GM19397 (cell line): Measurements from ENCODE around the gene CENPP.

Source experiments
- ATAC-seq: cut with Tn5 transposase; IDR thresholded peaks from one replicate; pipeline ENCODE4 v1.9.1; 2021; ENCODE audit warnings: mild to moderate bottlenecking, moderate library complexity; ENCODE audit not compliant: unreplicated experiment

Gene CENPP

DNA sequence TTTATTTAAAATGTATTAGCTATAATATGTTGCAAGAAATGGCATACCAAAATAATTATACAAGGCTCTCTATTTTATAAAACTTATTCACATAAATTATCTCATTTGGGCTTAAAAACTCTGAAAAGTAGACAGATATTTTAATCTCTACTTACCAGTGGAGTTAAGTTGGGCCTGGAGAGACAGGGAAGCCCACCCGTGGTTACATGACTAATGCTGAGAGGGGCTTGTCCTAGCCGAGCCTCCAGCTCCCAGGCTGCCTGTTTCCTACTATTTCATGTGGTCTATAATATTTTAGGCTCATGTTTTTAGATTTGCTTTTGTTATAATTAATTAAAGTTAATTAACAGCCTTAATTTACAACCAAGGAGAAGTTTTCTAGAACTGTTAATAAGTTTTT lies 177.4 kb downstream of the CENPP start:
- ATAC-seq = no peak

DNA sequence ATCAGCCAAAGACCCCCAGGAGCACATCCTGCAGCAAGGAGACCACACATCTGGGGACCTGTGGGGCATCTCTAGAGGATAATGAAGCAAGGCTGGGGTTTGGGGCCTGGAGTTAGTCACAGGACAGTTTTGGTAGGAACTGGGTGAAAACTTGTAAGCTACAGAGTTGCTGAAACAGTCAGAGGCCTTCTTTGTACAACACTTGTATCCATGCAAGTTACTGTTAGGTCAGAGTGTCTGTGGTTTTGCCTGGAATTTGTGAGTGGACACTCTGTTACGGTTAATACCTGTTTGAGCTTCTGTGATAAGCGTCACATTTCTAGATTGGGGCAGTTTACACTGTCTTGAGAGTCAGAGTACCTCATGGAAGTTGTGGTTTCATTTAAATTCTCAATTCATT lies 179.1 kb downstream of the CENPP start:
- ATAC-seq = no peak

DNA sequence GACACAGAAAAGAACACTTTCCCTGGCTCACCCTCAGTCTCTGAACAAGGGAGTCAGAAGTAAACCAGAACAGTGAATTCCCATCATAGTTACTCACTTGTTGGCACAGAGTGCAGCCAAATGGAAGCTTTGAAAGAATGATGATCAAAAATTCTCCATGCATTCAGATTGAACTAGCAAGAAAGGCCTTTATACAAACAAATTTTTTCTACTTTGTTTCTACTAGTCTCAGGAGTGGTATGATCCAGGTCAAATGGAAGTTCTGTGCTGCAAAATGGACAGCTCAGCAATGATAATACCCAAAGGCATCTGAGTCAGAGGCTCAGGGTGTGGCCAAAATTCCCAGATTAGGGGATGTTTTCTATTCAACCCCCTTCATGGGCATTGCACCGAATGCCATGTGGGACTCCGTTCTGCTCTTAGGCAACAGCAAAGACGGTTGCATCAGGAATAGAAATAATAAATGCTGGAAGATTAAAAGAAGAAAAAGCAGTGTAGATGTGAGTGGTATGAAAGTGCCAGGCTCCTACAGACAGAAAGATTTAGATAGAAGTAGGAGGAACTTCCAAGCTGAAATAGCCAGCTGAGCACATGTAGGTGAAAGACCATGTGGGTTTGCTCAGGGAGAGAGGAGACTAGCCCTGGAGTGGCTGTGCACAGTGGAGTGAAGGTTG lies 180.6 kb downstream of the CENPP start:
- ATAC-seq = no peak

DNA sequence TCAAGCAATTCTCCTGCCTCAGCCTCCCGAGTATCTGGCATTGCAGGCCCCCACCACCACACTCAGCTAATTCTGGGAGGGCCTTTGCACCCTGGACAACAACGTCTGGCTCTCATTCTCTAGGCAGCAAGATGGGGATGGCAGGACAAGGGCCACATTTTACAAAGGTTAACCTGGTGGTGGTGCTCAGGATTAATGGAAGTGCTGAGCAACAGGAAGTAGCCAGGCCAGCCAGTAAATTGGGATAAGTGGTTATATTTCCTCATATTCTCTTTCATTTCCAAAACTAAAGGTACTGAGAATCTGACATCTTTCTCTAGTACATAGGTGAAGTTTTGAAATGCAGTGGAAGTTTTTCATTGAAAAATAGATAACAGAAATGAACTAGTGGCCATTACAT lies 181.3 kb downstream of the CENPP start:
- no peak for ATAC-seq

DNA sequence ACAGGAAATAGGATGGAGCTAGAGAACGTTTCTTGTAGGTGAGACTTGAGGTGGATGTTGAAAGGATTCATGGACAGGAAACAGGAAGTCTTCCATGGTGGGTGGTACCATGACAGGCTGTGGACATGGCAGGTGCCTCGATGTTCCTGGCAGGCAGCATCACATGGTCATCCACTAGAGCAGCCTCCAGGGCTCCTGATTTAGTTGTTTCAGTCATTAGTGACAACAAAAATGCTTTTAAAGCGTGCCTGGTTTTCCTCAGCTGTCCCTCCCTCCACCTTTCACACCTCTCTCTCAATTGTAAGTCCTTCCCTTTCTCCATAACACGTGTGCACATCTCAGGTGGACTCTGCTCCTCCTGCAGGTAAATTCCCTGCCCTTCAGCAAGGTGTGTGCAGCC lies 181.7 kb downstream of the CENPP start:
- ATAC-seq = no peak

DNA sequence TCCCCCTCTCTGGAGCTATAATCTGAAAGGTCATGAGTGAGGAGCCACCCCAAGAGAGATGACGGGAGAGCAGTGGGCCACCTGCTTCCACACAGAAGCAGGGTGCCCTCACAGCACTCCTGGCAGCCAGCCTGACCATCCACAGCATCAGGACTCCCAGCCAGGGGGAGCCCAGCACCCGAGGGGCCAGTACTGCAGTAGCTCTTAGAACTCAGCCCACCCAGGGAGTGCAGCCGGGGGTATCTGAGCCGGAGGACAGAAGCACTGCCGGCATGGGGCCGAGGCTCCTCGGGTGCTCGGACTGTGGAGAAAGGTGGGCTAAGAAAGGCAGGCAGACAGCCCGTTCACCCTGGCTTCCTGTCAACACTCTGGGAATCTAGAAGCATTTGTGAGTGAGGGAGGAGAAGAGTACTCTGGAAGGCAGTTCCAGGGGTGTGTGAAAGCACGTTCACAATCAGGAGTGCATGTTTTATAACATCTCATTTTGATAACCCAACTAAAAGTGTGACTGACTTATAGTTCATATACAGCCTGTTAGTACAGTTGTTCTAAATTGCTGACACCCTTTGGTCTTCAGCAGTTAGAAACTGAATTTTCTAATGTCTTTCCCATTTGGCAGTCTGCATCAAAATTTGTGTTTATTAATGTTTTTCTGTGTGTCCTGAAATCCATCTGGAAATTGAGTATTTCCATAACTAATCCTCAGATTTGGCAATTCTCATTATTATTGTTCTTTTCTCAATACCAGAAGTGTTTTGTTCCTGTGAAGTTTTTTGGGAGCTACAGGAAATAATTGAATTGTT lies 182.5 kb downstream of the CENPP start:
- no peak for ATAC-seq

DNA sequence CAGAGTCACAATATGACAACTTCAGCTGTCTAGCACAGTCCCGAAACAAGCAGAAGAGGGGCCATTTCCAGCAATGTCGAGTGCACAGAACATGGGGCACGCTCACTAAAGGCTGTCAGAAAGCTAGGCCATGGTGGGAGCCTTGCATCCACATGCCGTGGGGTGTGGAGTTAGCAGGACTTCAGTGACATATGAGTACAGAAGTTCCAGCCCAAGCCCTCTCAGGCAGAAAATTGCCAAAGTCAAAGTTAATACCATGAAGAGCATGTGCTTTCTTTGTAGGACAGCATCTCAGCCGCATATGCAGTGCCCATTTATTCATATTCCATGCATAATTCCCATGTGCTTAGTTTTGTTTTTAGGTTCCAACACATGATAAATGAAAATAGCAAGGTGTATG lies 183.3 kb downstream of the CENPP start:
- ATAC-seq = no peak

DNA sequence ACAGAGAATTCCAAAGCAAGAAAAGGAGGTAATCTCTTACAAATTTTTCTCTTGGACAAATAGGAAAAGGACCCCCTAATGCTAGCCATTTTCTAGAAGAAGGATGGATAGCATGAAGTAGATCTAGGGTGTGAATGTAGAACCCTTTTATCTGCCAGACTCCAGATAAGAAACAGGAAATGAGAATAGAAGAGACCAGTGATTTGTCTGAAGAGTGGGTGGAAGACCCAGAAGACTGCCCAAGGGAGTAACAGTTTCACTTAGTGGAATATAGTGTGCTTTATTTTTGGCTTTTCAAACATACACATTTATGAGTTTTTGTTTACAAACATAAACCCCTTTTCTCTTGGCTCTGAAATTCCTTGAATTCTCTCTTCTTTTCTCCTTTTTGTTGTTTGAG lies 185.0 kb downstream of the CENPP start:
- ATAC-seq = no peak

DNA sequence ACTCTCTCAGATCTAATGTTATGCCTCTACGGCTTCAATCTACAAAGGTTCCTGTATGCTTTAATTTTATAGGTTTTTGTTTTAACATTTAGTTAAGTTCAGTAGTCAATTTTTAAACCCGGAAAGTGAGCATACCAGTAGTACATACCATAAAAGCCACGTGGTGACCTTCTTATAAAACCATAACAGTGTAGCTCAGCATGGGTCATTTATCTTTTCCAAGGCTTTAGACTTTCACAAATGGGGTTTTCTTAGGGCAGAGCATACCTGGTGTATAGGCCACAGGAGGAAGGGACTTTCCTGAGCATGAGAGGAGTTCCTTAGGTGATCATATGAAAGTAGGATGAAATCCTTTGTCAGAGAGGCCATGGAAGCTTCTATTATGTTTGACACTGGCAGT lies 186.9 kb downstream of the CENPP start:
- no peak for ATAC-seq

DNA sequence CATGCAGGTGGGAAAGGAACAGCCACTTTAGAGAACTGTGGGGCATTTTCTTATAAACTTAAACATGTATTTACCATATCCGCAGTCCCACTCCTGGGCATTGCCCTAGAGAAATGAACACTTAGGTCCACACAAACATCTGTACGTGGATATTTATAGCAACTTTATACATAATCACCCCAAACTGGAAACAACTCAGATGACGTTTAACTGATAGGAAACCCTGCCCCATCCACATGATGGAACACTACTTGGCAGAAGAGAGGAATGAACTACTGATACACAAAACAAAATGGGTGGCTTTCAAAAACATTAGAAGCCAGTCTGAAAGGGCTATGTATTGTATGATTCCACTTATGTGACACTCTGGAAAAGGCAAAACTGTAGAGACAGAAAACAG lies 187.6 kb downstream of the CENPP start:
- ATAC-seq = no peak

DNA sequence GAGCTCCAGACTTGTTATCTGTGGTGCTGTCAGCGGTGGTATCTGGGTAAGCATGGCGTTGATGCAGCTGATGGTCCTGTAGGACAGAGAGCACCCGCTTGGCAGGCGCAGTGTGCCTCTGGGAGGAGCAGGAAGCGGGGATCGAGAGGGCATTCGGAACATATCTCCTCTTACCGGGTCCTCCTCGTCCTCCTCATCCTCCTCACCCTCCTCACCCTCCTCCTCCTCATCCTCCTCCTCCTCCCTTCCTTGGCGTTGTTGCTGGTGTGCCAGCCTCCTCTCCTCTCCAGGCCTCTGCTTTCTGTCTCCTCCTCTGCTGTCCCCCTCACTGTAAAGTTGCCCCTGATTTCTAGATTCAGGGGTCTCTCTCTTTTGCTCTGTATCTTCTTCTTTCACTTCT lies 188.9 kb downstream of the CENPP start:
- ATAC-seq = no peak

DNA sequence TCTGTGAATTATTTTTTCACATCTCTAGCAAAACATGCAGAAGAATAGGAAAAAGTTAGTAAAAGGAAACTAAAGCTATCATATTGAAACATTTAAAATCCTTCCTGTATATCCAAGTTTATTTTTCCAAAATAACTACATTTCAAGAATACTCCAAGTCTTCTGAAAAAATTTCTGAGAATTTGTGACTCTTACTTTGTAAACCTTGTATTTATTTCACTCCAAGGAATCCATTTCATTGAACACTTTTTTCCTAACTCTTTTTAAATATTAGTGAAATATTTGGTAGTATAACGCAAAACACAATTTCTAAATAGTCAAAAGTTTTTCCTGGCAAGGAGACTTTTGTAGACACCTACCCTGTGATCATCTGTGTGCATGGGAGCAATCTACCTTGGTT lies 190.8 kb downstream of the CENPP start:
- no peak for ATAC-seq

DNA sequence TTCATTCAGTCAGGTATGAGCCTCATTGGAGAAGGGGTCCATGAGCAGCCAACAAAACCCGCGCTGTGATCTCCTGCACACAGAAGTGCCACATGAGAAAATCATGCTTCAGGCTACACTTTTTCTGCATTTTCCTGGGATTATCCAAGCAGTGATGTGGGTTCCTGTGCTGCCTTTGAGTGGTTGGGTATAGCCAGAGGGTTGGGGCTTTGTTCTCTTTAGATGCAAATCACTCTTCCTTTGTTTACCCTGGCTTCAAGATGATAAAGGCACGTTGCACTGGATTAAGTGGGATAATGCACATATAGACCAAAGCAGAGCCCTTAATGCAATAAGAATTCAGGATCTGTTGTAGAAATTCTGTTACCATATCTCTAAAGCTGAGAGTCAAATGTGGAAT lies 191.3 kb downstream of the CENPP start:
- no peak for ATAC-seq

DNA sequence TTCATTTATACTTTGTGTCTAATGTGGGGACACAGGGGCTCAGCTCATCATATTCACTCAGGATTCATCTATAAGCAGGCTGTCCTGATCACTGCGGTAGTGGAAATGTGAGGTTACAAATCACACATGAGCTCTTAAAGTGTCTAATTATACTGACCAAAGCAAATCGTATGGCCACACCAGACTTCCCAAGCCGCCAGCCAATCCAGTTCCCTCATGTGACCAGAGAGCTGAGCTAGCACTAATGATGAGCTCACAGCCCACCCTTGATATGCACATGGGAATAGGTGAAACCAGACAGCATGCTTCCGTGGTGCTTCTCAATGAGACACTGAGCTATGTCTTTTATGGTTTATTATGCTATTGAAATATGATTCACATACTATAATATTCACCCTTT lies 192.4 kb downstream of the CENPP start:
- no peak for ATAC-seq

DNA sequence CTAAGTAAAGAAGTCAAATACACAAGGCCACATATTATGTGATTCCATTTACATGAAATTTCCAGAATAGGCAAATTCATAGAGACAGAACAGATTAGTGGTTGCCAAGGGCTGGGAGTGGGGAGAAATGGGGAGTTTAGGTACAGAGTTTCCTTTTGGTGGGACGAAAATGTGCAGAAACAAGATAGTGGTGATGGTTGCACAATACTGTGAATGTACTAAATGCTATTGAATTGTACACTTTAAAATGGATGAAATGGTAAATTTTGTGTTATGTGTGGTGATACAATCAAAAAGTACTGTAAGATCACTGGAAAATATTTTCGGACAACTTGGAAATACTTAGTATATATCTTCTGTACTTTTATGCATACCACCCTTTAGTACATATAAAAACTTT lies 195.1 kb downstream of the CENPP start:
- ATAC-seq = no peak

DNA sequence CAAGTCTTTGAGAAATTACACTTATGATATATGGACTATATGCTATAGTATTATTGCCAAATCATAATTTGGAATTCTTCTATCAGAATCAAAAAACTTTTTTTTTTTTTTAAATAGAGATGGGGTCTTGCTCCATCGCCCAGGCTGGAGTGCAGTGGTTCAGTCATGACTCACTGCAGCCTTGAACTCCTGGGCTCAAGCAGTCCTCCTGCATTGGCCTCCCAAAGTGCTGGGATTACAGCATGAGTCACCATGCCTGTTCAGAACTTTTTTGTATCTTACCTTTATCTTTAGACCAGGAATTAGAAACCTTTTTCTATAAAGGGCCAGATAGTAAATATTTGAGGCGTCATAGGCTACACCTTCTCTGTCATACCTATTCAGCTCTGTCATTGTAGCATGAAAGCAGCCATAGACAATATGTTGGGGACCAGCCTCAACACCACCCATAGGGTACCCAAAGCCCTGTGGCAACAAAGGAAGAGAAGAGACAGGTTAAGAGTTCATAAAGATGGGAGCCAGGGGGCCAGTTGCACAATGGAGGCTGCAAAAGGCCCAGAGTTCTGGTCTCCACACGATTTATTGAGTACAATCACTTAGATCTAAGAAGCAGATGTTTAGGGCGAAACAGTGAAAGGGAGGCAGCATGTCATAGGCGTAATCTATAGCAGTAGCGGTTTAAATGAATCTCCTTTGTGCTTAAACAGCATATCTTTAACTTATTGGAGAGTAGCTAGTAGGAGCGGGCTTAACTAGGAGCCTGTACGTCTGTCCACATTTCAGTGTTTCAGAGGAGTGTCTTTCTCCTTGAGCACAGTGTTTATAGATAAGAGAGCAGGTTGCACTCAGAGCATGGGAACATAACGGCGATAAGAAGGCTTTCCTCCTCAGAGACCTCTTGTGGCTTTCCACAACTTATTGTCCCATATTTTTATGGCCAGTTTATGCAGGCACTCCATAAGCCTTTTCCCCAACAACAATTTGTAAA lies 197.5 kb downstream of the CENPP start:
- ATAC-seq = no peak

DNA sequence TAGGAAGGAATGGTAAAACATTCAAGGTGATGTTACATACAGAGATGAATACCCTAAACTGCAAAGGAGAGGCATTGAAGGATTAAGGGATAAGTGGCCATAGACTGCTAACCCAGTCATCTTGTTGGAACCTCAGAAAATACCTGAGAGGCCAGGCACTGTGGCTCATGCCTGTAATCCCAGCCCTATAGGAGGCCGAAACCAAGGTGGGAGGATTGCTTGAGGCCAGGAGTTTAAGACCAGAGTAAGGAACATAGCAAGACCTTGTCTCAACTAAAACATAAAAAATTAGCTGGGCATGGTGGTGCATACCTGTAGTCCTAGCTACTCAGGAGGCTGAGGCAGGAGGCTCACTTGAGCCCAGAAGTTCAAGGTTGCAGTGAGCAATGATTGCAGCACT lies 199.1 kb downstream of the CENPP start:
- ATAC-seq = no peak

DNA sequence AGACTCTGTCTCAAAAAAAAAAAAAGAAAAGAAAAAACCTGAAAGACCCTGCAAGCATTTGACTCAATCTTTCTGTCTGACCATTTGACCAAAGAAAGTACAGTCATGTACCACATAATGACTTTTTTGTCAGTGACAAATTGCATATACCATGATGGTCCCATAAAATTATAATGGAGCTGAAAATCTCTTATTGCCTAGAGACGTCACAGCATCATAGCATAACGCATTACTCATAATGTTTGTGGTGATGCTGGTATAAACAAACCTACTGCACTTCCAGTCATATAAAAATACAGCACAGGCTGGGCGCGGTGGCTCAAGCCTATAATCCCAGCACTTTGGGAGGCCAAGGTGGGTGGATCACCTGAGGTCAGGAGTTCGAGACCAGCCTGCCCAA lies 199.6 kb downstream of the CENPP start:
- no peak for ATAC-seq

DNA sequence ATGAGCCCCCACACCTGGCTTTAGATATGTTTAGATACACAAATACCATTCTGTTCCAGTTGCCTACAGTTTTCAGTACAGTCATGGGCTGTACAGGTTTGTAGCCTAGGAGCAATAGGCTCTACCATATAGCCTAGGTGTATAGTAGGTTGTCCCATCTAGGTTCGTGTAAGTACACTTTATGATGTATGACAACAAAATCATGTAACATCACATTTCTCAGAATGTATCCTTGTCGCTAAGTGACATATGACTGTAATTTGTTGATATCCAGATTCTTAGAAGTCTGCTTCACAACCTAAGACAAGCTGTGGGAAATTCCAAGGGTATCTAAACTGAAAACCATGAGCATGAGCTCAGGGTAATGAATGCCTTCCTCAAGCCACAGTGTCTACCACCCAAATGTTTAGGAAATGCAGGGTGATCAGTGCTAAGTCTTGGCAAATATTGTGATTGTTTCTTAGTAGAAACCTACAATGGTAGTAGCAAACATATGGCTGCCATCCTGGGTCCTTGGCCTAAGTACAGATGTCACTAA lies 201.6 kb downstream of the CENPP start:
- ATAC-seq = no peak

DNA sequence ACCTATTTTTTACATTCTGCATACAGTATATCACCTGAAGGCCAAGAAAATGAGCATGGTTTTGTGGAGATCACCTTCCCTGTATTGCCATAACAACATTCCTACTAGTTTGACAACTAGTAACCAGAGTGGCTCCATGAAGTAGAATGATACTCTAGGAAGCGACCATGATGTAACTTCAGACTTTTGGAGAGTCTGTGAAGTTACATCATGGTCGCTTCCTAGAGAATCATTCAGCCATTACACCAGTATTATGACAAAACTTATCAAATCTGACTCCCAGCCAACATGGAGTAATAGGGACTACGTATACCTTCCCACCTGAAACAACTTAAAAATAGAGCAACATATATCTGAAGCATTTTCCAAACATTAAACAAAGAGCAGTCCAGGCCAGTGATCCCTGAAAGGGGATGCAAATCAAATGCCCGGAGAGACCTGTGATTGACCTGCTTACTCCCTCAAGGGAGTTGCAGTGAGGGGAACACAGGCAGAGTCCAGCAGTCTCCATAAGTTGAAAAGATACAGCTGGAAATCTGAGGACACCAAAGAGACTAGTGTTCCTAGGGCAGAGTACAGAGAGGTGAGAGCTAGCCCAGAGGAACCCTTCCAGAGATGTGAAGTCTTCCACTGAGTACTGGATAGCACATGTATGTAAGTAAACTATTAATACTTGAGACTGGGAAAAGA lies 202.2 kb downstream of the CENPP start:
- ATAC-seq = no peak

DNA sequence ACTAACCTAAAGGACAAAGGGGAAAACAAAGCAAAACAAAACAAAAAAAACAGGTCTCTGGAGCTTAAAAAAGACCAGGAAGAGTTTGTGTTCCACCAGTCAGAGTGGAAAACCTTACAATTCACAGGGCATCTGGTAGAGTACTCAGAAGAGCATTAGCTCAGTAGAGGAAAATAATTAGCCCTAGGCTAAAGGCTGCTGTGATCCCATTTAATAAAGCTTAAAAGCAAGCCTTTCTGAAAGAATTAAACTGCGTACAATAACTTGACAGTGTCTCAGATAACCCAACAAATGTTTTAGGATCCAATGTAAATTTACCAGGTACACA lies 202.7 kb downstream of the CENPP start:
- no peak for ATAC-seq
